VCaP (cell line): ENCODE results near the gene DNAJB13.

Experiments used
- H3K27ac ChIP-seq: fragments of 450-650 bp; 2 replicates; pipeline ENCODE4 v1.5.1; 2017
- CTCF ChIP-seq: fragments of 450-650 bp; conservative IDR thresholded peaks from 2 replicates; pipeline ENCODE4 v1.5.1; 2017; ENCODE audit warnings: mild to moderate bottlenecking, moderate library complexity

Gene DNAJB13

GRCh38 chr11:74004759-74005615 is 54.2 kb downstream of the DNAJB13 start:
- TF ChIP-seq CTCF, result no peak
- no peak overlapping the region for H3K27ac ChIP-seq

- no peak overlapping the region for H3K27ac ChIP-seq
- no peak for TF ChIP-seq CTCF
These were observed 55.1 kb downstream of the DNAJB13 start for GRCh38 chr11:74005721-74006517.

- no peak for TF ChIP-seq CTCF
- no peak overlapping the region for H3K27ac ChIP-seq
These were observed 56.0 kb downstream of the DNAJB13 start for GRCh38 chr11:74006743-74007304.

GRCh38 chr11:74007691-74008372 is 57.0 kb downstream of the DNAJB13 start:
- TF ChIP-seq CTCF, result no peak
- H3K27ac ChIP-seq, result no peak overlapping the region

GRCh38 chr11:74008373-74009229 is 57.8 kb downstream of the DNAJB13 start, which contains the start of gene UCP3:
TSS of gene UCP3 (minus strand) at chr11:74009085. CDS start at chr11:74007042, 2,043 bp downstream.
- no peak for TF ChIP-seq CTCF
- H3K27ac ChIP-seq, result no peak within 1 kb of the TSS

GRCh38 chr11:74009230-74009547 is 58.4 kb downstream of the DNAJB13 start:
- H3K27ac ChIP-seq, result no peak overlapping the region
- TF ChIP-seq CTCF, result no peak
